ENCODE measurements around the gene HAPSTR1. TPM values are rescaled to one million over a fixed set of nuclear protein-coding genes. Genes with fewer than 3 reads are reported as not detected.

HAPSTR1 gene
- total RNA-seq, 4 donors from 2014 or later: 39.1 to 53.1 (median 47.1) TPM

- TF ChIP-seq POLR2A (IDR thresholded peaks at IDR 0.05) (no peak), CTCF (IDR thresholded peaks at IDR 0.05) (no peak)
- 79 to 85% methylated on average over 7 of the region's 7 CpGs for WGBS, 2 donors
- intact Hi-C loops (cut with DNase I; ENCODE audit: low total_unique reads): no loop called here
- no peak for DNase-seq (ENCODE audit: low spot score in 2 of 2)
- no peak overlapping the region for H3K4me3 ChIP-seq (ENCODE audit: low read depth, poor library complexity, severe bottlenecking)
These were observed 29.1 kb upstream of the HAPSTR1 start for GRCh38 chr16:9062301-9062700.

GRCh38 chr16:9065077-9065476, 26.4 kb upstream of the HAPSTR1 start:
- no peak for DNase-seq (ENCODE audit: low spot score in 2 of 2)
- no peak for TF ChIP-seq CTCF (IDR thresholded peaks at IDR 0.05)
- no peak for TF ChIP-seq POLR2A (IDR thresholded peaks at IDR 0.05)
- 83 to 88% methylated on average over 4 of the region's 4 CpGs for WGBS, 2 donors
- H3K4me3 ChIP-seq (ENCODE audit: low read depth, poor library complexity, severe bottlenecking): no peak overlapping the region
- intact Hi-C loops (cut with DNase I; ENCODE audit: low total_unique reads): no loop called here

GRCh38 chr16:9068886-9069285, 22.6 kb upstream of the HAPSTR1 start:
- intact Hi-C loops (cut with DNase I; ENCODE audit: low total_unique reads): no loop called here
- WGBS, 2 donors: 96% methylated on average over 2 of the region's 2 CpGs
- no peak for DNase-seq (ENCODE audit: low spot score in 2 of 2)
- TF ChIP-seq POLR2A (IDR thresholded peaks at IDR 0.05) (no peak), CTCF (IDR thresholded peaks at IDR 0.05) (no peak)
- H3K4me3 ChIP-seq (ENCODE audit: low read depth, poor library complexity, severe bottlenecking): no peak overlapping the region

GRCh38 chr16:9070254-9070653, 21.2 kb upstream of the HAPSTR1 start:
- 65 to 74% methylated on average over 4 of the region's 4 CpGs for WGBS, 2 donors
- no peak for TF ChIP-seq POLR2A (IDR thresholded peaks at IDR 0.05)
- no peak for TF ChIP-seq CTCF (IDR thresholded peaks at IDR 0.05)
- intact Hi-C loops (cut with DNase I; ENCODE audit: low total_unique reads): no loop called here

GRCh38 chr16:9071377-9071776, 20.1 kb upstream of the HAPSTR1 start:
- H3K4me3 ChIP-seq (ENCODE audit: low read depth, poor library complexity, severe bottlenecking): no peak overlapping the region
- intact Hi-C loops (cut with DNase I; ENCODE audit: low total_unique reads): no loop called here
- DNase-seq (ENCODE audit: low spot score in 2 of 2): no peak
- no peak for TF ChIP-seq POLR2A (IDR thresholded peaks at IDR 0.05)
- TF ChIP-seq CTCF (IDR thresholded peaks at IDR 0.05): no peak
- 87 to 92% methylated on average over 9 of the region's 9 CpGs for whole genome bisulfite sequencing, 2 donors

More at GRCh38 chr16:9070254-9070653, 21.2 kb upstream of the HAPSTR1 start:
- no peak overlapping the region for H3K4me3 ChIP-seq (ENCODE audit: low read depth, poor library complexity, severe bottlenecking)
- no peak for DNase-seq (ENCODE audit: low spot score in 2 of 2)

GRCh38 chr16:9072806-9073341, 18.6 kb upstream of the HAPSTR1 start:
- no peak overlapping the region for H3K4me3 ChIP-seq (ENCODE audit: low read depth, poor library complexity, severe bottlenecking)
- WGBS, 2 donors: 35 to 55% methylated on average over 6 of the region's 6 CpGs
- no peak for DNase-seq (ENCODE audit: low spot score in 2 of 2)
- no peak for TF ChIP-seq POLR2A (IDR thresholded peaks at IDR 0.05)
- no peak for TF ChIP-seq CTCF (IDR thresholded peaks at IDR 0.05)
- intact Hi-C loops (cut with DNase I; ENCODE audit: low total_unique reads): no loop called here
